Caki2 (cell line): Measurements from ENCODE around the gene LGALS16. TPM values are rescaled to one million over a fixed set of nuclear protein-coding genes. Genes with fewer than 3 reads are reported as not detected.
"Not testable (repeated sequence)": the region's sequence is repeated elsewhere in the genome, so short reads cannot be mapped to it uniquely, and the experiment has no call there.

Experiments used
- DNase-seq: peaks from one replicate; pipeline ENCODE4 v3.0.0-alpha.2; 2015; ENCODE audit warnings: low read depth
- in situ Hi-C: cut with HindIII; loops from 2 replicates; pipeline ENCODE4 v1.10.0; 2016; ENCODE audit warnings: low sequenced_read_pairs, low pct_unique_long_range_greater_than_20kb, mixed read lengths
- total RNA-seq: library from RNA; depleted of rRNA; stranded (reverse); fragments of >200 nt; shearing (Covaris generic); gene quantifications from 2 replicates; pipeline ENCODE4 v1.2.3, GENCODE V29; 2014; ENCODE audit warnings: low replicate concordance; rRNA removed

The LGALS16 gene, protein sequence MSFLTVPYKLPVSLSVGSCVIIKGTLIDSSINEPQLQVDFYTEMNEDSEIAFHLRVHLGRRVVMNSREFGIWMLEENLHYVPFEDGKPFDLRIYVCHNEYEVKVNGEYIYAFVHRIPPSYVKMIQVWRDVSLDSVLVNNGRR
- total RNA-seq: not detected in 2 replicates

DNA sequence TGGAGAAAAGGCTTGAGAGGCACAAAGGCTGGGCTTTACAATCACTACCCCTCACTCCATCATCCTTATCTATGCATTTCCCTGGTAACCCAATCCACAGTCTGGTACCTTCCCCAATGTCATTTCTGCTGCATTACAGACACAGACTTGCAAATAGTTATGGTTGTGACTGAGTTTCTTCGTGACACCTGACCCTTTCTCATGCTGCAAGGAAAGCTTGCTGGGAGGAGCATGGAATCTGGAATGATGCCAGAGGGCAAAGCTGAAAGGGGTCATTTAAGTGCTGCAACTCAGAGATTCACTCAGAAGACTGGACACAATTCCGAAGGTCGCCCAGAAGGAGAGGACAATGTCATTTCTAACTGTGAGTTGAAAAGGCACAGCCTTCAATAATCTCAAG is at the start of gene LGALS16:
TSS of gene LGALS16 (plus strand) at position 301 of the 400 bp plus-strand sequence. CDS start at position 350, 49 bp downstream.
- DNase-seq: no peak
- in situ Hi-C loops: loop anchor here (25.0 kb wide), 1 partner anchor 118 kb away; the partner anchor contains the start of genes EID2 and EID2B

DNA sequence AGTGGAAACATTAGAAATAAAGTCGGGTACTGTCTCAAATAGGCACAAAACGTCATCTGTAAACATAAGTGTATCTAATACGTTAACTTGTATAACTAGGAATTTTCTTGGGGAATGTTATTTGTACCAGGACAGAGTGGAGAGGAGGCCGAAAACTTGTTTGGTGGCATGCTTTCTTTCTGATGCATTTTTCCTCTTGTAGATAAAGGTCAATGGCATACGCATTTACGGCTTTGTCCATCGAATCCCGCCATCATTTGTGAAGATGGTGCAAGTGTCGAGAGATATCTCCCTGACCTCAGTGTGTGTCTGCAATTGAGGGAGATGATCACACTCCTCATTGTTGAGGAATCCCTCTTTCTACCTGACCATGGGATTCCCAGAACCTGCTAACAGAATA is 48.7 kb upstream of the LGALS16 start:
- in situ Hi-C loops: no loop called here
- no peak for DNase-seq

DNA sequence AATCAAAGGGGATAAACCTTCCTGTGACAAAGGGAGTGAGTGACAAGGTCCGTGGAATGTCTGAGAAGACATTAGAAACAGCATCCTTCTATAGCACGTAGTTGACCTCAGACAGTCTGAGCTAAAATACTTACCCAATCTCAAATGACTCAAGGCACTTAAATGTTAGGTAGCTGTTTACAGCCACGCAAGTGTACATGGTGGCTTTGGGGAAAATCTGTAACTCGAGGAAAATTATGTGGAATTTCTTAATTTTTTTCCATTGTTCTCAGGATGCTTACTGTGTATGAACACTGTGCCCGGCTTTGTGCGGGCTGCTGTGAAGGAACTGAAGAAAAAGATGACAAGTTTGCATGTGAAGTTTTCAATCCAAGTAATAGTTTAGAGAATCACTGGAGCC is 48.2 kb upstream of the LGALS16 start:
- in situ Hi-C loops: no loop called here
- DNase-seq: no peak

DNA sequence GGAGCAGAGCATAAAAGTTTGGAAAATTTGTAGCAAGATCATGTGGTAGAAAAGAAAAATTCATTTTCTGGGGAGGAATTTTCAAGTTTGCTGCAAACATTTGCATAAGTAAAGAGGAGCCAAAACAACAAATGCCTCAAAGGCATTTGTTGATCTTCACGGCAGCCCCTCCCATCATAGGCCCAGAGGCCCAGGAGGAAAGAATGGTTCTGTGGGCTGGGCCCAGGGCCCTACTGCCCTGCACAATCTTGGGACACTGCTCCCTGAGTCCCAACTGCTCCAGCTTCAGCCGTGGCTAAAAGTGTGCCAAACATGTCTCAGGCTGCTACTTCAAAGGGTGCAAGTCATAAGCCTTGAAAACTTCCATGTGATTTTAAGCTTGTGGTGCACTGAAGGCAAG is 42.1 kb upstream of the LGALS16 start:
- in situ Hi-C loops: no loop called here
- DNase-seq: no peak

DNA sequence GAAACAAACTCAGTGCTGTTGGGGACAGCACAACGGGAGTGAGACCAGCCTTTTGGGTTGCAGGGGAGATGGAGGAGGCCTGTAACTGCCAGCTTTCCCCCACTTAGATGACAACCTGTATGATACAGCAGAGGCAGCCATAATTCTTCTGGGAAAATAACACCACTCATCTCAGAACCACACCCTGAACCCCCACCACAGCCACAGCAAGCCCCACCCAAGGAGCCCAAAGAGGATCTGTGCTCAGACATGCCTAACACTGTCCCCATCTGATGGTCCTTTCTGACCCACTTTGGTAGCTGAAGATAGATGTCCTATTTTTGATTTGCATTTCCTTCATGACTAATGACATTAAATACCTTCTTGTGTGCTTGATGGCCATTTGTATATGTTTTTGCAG is 38.0 kb upstream of the LGALS16 start:
- in situ Hi-C loops: no loop called here
- DNase-seq: no peak

DNA sequence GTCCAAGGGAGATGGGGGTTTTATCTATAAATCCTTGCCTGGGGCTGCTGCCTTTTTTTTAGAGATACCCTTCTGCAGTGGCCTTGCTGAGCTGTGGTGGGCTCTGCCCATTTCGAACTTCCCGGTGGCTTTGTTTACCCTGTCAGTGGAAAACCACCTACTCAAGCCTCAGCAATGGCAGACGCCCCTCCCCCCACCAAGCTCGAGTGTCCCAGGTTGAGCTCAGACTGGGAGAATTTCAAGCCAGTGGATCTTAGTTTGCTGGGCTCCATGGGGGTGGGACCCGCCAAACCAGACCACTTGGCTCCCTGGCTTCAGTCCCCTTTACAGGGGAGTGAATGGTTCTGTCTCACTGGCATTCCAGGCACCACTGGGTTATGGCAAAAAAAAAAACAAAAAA is 31.8 kb upstream of the LGALS16 start:
- DNase-seq: no peak
- in situ Hi-C loops: no loop called here

DNA sequence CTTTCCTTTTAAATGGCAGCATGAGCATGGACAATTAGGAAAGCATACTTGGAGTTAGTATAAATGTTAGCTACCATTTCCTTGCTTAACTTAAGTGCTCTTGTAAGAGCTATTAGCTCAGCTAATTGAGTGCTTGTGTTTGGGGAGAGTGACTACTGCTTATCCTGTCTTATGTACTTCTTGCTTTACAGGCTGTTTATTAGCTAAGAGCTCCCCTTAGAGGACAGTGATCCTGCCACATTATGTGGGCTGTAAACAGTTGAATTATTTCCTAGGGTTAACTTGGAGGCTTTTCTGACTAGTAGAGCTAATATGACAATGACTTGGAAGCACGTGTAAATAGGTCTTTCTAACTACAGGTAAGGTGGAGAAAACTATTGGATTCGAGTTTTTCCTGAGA is 28.1 kb upstream of the LGALS16 start:
- in situ Hi-C loops, DNase-seq: not testable (repeated sequence)

DNA sequence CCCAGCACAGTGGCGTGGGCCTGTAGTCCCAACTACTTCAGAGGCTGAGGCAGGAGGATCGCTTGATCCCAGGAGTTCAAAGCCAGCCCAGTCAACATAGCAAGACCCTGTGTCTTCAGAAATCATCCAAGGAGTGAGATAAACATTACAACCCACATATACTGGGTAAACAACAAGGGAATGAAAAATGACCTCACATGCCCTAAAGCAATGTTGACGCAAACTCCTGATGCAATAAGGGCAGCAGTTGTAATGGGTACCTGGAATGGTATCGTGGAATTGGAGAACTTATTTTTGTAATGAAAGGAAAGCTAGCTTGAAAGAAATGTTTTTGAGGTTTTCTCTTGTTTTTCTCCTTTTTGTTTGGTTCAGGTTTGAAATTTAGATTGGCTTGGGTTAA is 24.5 kb upstream of the LGALS16 start:
- in situ Hi-C loops: no loop called here
- DNase-seq: no peak

DNA sequence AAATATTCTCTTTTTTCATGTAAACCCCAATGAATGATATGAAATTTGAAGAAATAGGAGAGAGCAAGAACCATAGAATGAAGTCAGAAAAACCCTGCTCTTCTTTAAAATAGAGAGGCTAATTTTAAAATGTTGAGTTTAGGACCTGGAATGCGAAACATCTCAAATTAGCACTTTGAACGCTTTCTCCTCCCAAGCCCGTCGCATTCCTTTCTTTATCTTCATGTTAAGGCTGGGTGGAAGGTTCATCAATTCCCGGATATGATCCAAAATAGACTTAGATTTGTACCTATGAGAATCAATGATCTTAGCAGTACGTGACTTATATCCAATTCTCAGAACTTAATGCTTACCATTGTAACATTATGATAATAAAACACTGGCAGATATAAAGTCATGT is 24.1 kb upstream of the LGALS16 start:
- in situ Hi-C loops: no loop called here
- no peak for DNase-seq

DNA sequence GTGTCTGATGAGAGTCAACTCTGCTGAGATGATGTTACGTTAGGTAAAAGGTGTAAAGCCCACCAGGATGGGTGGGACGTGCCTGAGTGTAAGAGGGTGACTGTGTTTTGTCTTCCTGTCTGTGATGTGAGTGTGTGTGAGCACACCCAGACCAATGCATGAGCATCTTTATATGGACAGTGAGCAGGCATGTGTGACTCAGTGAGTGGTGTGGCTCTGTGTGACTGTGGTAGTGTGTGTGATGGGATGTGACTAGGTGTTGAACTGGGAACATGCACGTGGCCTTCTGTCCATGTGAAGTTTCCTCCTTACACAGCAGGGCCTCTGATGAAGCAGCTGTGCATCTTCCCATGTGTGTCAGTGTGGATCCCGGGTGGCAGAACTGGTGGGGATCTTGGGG is 17.8 kb upstream of the LGALS16 start:
- in situ Hi-C loops: no loop called here
- no peak for DNase-seq

DNA sequence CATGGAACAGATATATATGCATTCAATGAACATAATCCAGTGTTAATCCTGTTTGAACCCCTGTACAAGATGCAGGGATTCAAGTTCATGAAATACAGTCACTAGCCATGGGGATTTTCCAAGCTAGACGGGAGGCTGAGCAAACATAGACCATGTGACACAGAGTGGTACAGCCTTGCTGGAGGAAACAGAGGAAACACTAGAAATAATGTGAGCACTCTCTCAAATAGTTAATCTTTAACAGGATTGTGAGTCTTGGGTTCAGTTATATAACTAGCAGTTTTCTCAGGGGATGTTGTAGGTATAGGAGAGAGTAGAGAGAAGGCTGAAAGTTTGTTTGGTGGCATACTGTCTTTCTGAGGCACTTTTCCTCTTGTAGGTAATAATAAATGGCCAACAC is 13.9 kb upstream of the LGALS16 start:
- peak; percentile 74 for DNase-seq
- in situ Hi-C loops: no loop called here

DNA sequence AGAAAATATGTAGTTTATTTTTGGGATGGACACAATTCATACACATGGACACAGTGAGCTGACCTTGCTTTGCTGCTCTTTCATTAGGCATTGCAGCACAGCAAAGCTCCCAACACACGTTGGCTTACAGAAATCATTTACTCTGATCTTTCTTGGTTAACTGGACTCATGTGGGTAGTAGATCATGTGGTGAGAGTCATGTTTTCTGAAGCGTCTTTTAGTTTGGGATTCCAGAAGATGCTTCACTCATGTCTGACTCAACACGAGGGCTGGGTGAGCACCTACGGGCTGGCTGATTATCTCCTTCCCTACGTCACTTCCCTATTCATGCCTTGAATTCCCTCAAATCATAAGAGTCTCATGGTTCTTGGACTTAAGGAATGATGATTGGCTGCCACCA is 12.1 kb upstream of the LGALS16 start:
- in situ Hi-C loops: no loop called here
- no peak for DNase-seq

DNA sequence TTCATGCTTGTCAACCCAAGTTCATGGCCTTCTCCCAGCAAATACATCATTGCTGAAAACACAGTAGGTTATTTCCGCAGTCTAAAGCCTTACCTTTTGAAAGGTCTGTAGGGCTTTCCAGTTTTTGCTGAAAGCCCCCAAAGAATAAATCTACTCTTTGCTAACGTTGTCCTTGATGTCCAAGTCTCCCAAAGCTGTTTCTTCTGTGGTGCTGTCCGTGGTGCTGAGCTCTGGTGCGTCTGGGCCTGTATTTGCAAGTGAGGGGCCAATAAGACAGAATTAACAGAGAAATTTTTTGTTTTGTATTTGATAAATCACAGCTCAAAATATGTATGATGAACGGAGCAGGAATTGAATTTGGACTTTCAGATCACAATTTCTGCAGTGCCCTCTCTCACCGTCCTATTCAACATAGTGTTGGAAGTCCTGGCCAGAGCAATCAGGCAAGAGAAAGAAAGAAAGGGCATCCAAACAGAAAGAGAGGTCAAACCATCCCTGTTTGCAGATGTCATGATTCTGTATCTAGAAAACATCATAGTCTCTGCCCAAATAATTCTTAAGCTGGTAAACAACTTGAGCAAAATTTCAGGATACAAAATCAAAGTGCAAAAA is 9.8 kb upstream of the LGALS16 start:
- in situ Hi-C loops: no loop called here
- peak; percentile 41 for DNase-seq

DNA sequence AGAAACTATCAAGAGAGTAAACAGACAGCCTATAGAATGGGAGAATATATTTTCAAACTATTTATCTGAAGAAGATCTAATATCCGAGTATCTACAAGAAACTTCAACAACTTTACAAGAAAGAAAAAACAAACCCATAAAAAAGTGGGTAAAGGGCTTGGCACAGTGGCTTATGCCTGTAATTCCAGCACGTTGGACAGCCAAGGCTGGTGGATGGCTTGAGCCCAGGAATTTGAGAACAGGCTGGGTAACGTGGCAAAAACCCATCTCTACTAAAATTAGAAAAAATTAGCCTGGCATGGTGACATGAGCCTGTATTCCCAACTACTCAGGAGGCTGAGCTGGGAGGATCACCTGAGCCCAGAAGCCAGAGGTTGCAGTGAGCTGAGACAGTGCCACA is 7.8 kb upstream of the LGALS16 start:
- in situ Hi-C loops: no loop called here
- no peak for DNase-seq

DNA sequence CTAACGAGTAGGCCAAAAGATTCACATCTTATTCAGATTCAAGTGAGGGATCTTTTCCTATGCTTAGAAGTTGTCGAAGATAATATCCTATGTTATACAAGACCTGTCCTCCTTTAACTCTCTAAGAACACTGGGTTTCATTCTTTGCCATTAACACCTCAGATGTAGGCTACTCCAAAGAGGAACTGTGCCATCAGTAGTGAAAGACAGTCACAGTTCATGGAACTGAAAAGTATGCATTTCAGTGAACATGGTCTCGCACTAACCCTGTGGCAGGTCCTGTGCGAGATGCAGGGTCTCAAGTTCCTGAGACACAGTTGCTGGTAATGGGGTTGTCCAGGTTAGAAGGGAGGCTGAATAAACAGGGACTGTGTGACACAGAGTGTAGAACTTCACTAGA is 4.1 kb downstream of the LGALS16 start:
- in situ Hi-C loops: loop anchor here (25.0 kb wide), 1 partner anchor 122 kb away; the partner anchor contains the start of genes EID2 and EID2B
- no peak for DNase-seq

DNA sequence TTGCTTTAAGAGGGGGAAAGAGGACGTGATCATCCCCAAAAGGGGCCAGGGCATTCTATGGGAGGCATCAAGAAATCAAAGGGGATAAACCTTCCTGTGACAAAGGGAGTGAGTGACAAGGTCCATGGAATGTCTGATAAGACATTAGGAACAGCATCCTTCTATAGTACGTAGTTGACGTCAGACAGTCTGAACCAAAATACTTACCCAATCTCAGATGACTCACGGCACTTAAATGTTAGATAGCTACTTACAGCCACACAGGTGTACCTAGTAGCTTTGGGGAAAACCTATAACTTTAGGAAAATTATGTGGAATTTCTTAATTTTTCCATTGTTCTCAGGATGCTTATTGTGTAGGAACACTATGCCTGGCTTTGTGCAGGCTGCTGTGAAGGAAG is 4.9 kb downstream of the LGALS16 start:
- DNase-seq: no peak
- in situ Hi-C loops: loop anchor here (25.0 kb wide), 1 partner anchor 123 kb away; the partner anchor contains the start of genes EID2 and EID2B

DNA sequence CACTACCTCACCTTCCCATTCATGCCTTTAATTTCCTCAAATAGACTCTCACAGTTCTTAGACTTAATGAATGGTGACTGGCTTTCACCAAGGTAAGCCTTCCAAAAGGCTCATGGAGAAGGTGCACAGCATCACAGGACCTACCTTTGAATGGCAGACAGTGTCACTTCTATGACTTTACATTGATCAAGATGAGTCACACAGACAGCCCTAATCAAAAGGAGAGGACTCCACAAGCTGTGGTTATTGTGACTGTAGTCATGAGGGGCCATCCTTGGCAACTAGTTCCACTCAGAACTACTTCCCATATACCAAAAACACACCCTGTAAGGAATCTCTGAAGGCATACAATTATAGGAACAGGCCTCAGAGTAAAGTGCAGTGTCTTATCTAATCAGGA is 5.9 kb downstream of the LGALS16 start:
- DNase-seq: no peak
- in situ Hi-C loops: loop anchor here (25.0 kb wide), 1 partner anchor 124 kb away; the partner anchor contains the start of genes EID2 and EID2B

DNA sequence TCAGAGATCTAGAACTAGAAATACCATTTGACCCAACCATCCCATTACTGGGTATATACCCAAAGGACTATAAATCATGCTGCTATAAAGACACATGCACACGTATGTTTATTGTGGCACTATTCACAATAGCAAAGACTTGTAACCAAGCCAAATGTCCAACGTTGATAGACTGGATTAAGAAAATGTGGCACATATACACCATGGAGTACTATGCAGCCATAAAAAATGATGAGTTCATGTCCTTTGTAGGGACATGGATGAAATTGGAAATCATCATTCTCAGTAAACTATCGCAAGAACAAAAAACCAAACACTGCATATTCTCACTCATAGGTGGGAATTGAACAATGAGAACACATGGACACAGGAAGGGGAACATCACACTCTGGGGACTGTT is 14.1 kb downstream of the LGALS16 start:
- in situ Hi-C loops: loop anchor here (25.0 kb wide), 1 partner anchor 133 kb away; the partner anchor contains the start of genes EID2 and EID2B
- not testable (repeated sequence) for DNase-seq

DNA sequence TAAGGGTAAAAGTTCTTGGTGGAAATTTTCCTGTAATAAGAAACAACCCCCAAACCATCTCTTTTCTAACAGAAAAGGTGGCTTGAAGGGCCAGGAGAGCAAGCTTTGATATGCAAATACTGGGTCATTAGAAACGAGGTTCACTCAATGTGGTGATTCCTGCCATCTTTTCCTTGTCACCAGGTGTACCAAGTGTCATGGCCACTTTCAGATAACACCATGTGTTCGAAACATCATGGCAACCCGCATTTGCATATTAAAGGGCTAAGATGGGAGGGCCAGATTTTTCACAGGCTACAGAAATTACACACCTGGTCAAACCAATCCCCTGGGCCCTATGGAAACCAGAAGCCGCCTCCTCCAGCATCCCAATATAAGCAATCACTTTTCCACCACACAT is 15.3 kb downstream of the LGALS16 start:
- in situ Hi-C loops: loop anchor here (25.0 kb wide), 1 partner anchor 134 kb away; the partner anchor contains the start of genes EID2 and EID2B

More for the DNA sequence above, 15.3 kb downstream of the LGALS16 start:
- DNase-seq: no peak
